ENCODE data around the gene RNF166. TPM values are rescaled to one million over a fixed set of nuclear protein-coding genes. Genes with fewer than 3 reads are reported as not detected.

The RNF166 gene
- total and polyA plus RNA-seq, 5 donors = 15.0 to 23.8 (median 18.4) TPM

DNA sequence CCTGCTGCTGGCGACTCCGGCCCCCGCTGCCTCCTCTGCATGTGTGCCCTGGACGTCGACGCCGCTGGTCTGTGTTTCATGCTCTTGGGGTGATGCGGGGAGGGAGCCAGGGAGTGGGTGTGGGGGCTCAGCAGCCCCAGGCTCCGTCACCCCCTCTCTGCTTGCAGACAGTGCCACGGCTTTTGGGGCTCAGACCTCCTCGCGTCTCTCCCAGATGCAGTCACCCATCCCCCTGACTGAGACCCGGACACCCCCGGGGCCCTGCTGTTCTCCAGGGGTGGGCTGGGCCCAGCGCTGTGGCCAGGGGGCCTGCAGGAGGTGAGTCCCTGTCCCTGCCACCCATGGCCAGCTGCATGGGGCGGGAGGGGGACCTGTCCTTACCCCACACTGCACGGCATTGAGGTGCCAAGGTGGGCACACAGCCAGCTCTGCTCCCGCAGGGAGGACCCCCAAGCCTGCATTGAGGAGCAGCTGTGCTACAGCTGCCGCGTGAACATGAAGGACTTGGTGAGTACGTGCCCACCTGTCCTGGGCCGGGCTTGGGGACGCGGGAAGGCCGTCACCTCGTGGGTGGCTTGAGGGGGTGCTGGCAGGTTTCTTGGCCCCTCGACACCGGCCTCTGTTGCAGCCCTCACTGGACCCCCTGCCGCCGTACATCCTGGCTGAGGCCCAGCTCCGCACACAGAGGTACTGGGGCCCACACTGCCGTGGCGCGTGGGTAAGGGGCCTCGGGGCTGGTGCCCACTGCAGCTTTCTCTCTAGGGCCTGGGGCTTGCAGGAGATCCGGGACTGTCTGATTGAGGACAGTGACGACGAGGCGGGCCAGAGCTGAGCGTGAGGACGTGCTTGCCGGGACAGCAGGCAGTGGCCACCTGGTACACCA is 8.5 kb upstream of the RNF166 start:
- no peak for ATAC-seq
- WGBS = 87% methylated on average over 42 of the region's 42 CpGs
- intact Hi-C loops (cut with DNase I) = no loop called here
- no peak for DNase-seq
- Histone ChIP-seq H3K27ac (ENCODE audit: low read length) (no peak overlapping the region), H3K9me3 (ENCODE audit: control insufficient read depth, low read length) (no peaks in the 10 kb centered on the region), H3K27me3 (ENCODE audit: control insufficient read depth, insufficient read depth) (no peaks in the 10 kb centered on the region), H3K4me1 (ENCODE audit: control insufficient read depth, insufficient read depth, low read length) (no peaks in the 10 kb centered on the region), H3K4me3 (ENCODE audit: low read length) (no peak overlapping the region)

DNA sequence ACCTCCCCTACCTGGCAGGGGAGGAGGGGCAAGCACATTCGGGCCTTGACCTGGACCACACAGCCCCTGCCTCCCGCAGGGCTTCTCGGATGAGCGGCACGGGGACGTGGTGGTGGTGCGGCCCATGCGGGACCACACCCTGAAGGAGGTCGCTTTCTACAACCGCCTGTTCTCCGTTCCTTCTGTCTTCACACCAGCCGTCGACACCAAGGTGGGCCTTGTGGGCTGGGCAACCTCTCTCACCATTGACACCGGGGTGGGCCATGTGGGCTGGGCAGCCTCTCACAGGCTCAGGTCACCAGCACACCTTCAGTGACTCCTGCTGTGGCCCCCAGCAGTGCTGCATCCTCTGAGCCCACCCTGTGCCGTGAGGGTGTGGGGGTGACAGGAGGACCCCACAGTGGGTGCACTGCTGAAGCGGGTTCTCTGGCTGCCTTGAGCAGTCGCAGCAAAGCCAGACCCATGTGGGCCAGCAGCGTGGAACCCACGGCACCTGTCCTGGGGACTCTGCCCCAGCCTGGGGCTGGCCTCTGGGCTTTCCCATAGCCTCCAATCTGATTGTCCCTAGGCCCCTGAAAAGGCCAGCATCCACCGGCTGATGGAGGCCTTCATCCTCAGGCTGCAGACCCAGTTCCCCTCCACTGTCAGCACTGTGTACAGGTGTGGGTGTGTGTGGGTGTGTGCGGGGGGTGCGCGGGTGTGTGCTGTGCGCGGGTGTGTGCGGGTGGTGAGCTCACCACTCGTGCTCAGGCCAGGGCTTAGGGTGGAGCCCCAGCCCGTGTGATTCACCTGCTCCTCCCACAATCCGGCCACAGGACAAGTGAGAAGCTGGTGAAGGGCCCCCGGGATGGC is 7.6 kb upstream of the RNF166 start:
- ATAC-seq = peak; percentile 13 to 20
- intact Hi-C loops (cut with DNase I) = no loop called here
- WGBS = 88% methylated on average over 30 of the region's 30 CpGs

DNA sequence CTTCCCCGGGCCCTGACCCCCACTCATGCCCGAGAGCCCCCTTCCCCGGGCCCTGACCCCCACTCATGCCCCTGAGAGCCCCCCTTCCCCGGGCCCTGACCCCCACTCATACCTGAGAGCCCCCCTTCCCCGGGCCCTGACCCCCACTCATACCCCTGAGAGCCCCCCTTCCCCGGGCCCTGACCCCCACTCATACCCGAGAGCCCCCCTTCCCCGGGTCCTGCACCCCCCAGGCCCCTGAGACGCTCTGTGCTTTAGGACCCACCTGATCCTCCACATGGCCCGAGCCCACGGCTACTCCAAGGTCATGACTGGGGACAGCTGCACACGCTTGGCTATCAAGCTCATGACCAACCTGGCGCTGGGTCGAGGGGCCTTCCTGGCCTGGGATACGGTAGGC is 6.8 kb upstream of the RNF166 start:
- no peak for ATAC-seq
- no peak overlapping the region for H3K4me3 ChIP-seq (ENCODE audit: low read length)
- no peak for DNase-seq
- no peaks in the 10 kb centered on the region for H3K4me1 ChIP-seq (ENCODE audit: control insufficient read depth, insufficient read depth, low read length)
- 92% methylated on average over 14 of the region's 15 CpGs for WGBS
- H3K9me3 ChIP-seq (ENCODE audit: control insufficient read depth, low read length) = no peaks in the 10 kb centered on the region
- no peak overlapping the region for H3K27ac ChIP-seq (ENCODE audit: low read length)
- intact Hi-C loops (cut with DNase I) = no loop called here
- no peaks in the 10 kb centered on the region for H3K27me3 ChIP-seq (ENCODE audit: control insufficient read depth, insufficient read depth)

More for the DNA sequence above, 7.6 kb upstream of the RNF166 start:
- H3K9me3 ChIP-seq (ENCODE audit: control insufficient read depth, low read length) = no peaks in the 10 kb centered on the region
- H3K4me3 ChIP-seq (ENCODE audit: low read length) = no peak overlapping the region
- no peaks in the 10 kb centered on the region for H3K4me1 ChIP-seq (ENCODE audit: control insufficient read depth, insufficient read depth, low read length)
- H3K27ac ChIP-seq (ENCODE audit: low read length) = no peak overlapping the region
- no peaks in the 10 kb centered on the region for H3K27me3 ChIP-seq (ENCODE audit: control insufficient read depth, insufficient read depth)
- DNase-seq = no peak

- intact Hi-C loops (cut with DNase I) = no loop called here
- Histone ChIP-seq H3K27me3 (ENCODE audit: control insufficient read depth, insufficient read depth) (no peaks in the 10 kb centered on the region), H3K9me3 (ENCODE audit: control insufficient read depth, low read length) (no peaks in the 10 kb centered on the region), H3K4me1 (ENCODE audit: control insufficient read depth, insufficient read depth, low read length) (no peaks in the 10 kb centered on the region), H3K4me3 (ENCODE audit: low read length) (no peak overlapping the region), H3K27ac (ENCODE audit: low read length) (no peak overlapping the region)
- WGBS = 75% methylated on average over 25 of the region's 25 CpGs
- DNase-seq (no peak), ATAC-seq (no peak)
Measured at GRCh38 chr16:88712362-88712979, 6.3 kb upstream of the RNF166 start.

- no peak overlapping the region for H3K4me3 ChIP-seq (ENCODE audit: low read length)
- no peaks in the 10 kb centered on the region for H3K9me3 ChIP-seq (ENCODE audit: control insufficient read depth, low read length)
- intact Hi-C loops (cut with DNase I) = no loop called here
- ATAC-seq (no peak), DNase-seq (no peak)
- 78% methylated on average over 18 of the region's 18 CpGs for WGBS
- peaks cover 4% of the 10 kb centered on the region for H3K4me1 ChIP-seq (ENCODE audit: control insufficient read depth, insufficient read depth, low read length)
- no peaks in the 10 kb centered on the region for H3K27me3 ChIP-seq (ENCODE audit: control insufficient read depth, insufficient read depth)
- no peak overlapping the region for H3K27ac ChIP-seq (ENCODE audit: low read length)
Measured at GRCh38 chr16:88711750-88712340, 5.6 kb upstream of the RNF166 start.

DNA sequence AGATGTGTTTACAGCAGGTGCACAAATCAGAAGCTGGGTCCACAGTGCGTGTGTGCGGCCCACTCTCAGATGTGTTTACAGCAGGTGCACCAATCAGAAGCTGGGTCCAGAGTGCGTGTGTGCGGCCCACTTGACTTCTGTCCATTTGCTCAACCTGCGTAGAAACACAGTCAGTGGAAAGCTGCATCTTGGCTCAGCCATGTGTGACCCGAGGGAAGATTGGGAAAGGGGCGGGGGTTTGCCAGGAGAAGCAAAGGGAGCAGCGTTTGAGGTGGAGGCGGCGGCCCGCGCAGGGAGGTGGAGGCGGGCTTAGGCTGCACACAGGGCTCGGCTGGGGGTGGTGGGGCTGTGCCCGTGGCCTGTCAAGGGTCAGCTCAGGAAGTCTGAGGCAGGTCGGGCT is 4.3 kb upstream of the RNF166 start:
- 72% methylated on average over 16 of the region's 16 CpGs for whole genome bisulfite sequencing
- H3K9me3 ChIP-seq (ENCODE audit: control insufficient read depth, low read length) = no peaks in the 10 kb centered on the region
- peaks cover 4% of the 10 kb centered on the region for H3K4me1 ChIP-seq (ENCODE audit: control insufficient read depth, insufficient read depth, low read length)
- H3K27me3 ChIP-seq (ENCODE audit: control insufficient read depth, insufficient read depth) = no peaks in the 10 kb centered on the region
- no peak overlapping the region for H3K27ac ChIP-seq (ENCODE audit: low read length)
- intact Hi-C loops (cut with DNase I) = no loop called here
- ATAC-seq = no peak
- no peak for DNase-seq
- H3K4me3 ChIP-seq (ENCODE audit: low read length) = no peak overlapping the region

DNA sequence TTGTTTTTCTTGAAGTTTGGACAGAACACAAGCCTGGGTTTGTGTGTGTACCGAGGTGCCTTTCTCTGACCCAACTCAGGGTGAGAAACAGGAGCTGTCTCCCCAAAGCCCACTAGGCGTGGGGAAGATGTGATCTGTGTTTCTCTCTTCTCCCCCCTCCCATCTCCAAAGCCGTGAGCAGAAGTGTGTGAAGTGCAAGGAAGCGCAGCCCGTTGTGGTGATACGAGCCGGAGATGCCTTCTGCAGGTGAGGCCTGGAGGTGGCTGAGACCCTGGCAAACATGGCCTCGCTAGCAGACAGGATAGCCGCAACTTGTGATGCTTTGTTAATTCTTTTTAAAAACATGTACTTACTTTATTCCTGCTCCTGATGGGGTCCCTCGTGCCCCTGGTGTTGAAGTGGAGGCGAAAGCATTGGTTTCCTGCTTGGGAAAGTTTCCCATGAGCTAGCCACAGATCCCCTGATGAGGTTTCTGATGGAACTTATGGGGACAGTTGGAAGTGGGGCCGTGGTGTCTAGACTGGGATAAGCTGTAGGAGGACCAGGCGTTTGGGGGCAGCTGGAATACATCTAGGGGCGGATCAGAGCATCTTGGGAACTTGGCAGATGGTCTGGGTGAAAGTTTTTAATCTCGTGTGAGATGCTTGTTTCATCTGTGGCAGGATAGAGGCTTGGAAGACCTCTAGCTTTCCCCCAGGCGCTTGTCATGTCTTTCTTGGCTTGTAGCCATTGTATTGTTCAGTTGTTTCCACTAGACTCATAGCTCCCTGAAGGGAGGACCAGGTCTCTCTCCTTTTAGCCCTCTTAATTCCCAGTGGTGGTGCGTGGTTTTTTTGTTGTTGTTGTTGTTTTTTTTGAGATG is 988 bp upstream of the RNF166 start:
- Histone ChIP-seq H3K9me3 (ENCODE audit: control insufficient read depth, low read length) (no peaks in the 10 kb centered on the region), H3K27me3 (ENCODE audit: control insufficient read depth, insufficient read depth) (no peaks in the 10 kb centered on the region), H3K4me1 (ENCODE audit: control insufficient read depth, insufficient read depth, low read length) (peaks cover 9% of the 10 kb centered on the region), H3K27ac (ENCODE audit: low read length) (no peak overlapping the region), H3K4me3 (ENCODE audit: low read length) (peak overlapping the region; percentile 75)
- DNase-seq (no peak), ATAC-seq (no peak)
- intact Hi-C loops (cut with DNase I) = no loop called here
- WGBS = 30% methylated on average over 17 of the region's 17 CpGs

- H3K4me1 ChIP-seq (ENCODE audit: control insufficient read depth, insufficient read depth, low read length) = peaks cover 9% of the 10 kb centered on the region
- WGBS = under 1% methylated on average over 57 of the region's 57 CpGs
- ATAC-seq (no peak), DNase-seq (no peak)
- H3K27ac ChIP-seq (ENCODE audit: low read length) = peak overlapping the region; percentile 57
- no peaks in the 10 kb centered on the region for H3K9me3 ChIP-seq (ENCODE audit: control insufficient read depth, low read length)
- peak overlapping the region; percentile 75 for H3K4me3 ChIP-seq (ENCODE audit: low read length)
- intact Hi-C loops (cut with DNase I) = no loop called here
- no peaks in the 10 kb centered on the region for H3K27me3 ChIP-seq (ENCODE audit: control insufficient read depth, insufficient read depth)
Measured at GRCh38 chr16:88705801-88706228, 393 bp downstream of the RNF166 start.

DNA sequence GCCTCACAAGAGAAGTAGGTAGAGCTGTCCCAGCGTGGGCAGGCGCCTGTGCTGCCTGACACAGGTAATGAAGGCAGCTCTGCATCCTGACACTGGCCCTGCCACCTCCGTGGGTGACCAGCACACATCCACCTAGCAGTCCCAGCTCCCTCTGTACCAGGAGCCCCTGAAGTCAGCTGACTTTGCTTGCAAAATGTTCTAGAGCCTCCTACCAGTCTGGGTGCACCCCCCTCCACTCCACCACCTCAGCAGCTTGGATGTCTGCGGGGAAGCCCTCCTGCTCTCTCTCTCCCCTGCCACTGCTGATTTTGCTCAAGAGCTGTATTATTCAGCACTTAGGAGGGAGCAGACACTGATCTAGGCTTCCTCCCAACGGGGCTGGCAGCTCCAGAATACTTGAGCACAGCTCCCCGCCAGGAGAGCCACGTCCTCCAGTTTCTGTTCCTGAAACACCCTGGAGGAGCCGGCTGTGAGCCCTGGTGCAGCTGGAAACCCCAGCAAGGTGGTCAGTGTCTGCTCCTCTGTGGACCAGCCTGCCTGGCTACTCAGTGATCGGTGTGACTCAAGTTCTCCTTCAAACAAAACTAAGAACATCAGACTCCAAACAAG is 1.0 kb downstream of the RNF166 start:
- peaks cover 9% of the 10 kb centered on the region for H3K4me1 ChIP-seq (ENCODE audit: control insufficient read depth, insufficient read depth, low read length)
- intact Hi-C loops (cut with DNase I) = no loop called here
- H3K4me3 ChIP-seq (ENCODE audit: low read length) = peak overlapping the region; percentile 75
- ATAC-seq (no peak), DNase-seq (no peak)
- WGBS = 29% methylated on average over 9 of the region's 9 CpGs
- H3K9me3 ChIP-seq (ENCODE audit: control insufficient read depth, low read length) = no peaks in the 10 kb centered on the region
- H3K27ac ChIP-seq (ENCODE audit: low read length) = peak overlapping the region; percentile 32
- H3K27me3 ChIP-seq (ENCODE audit: control insufficient read depth, insufficient read depth) = no peaks in the 10 kb centered on the region
